NCI-H748 treated with DMSO at 0.1 percent for 48 hours (cell line): Measurements from ENCODE around the gene P2RY14.
"Not testable (repeated sequence)": the region's sequence is repeated elsewhere in the genome, so short reads cannot be mapped to it uniquely, and the experiment has no call there.

ENCODE experiments used
- DNase-seq: peaks from one replicate; lab custom pipeline; 2025; lab: John Stamatoyannopoulos, UW

P2RY14 gene

GRCh38 chr3:151259664-151260063 is 18.7 kb downstream of the P2RY14 start:
- DNase-seq: no peak

GRCh38 chr3:151256749-151257148 is 21.6 kb downstream of the P2RY14 start:
- no peak for DNase-seq

GRCh38 chr3:151248772-151249337 is 29.5 kb downstream of the P2RY14 start:
- DNase-seq: no peak

- not testable (repeated sequence) for DNase-seq
Observed at GRCh38 chr3:151242006-151242405, 36.3 kb downstream of the P2RY14 start.

- DNase-seq: no peak
Observed at GRCh38 chr3:151236736-151237135, 41.6 kb downstream of the P2RY14 start.

- DNase-seq: no peak
Observed at GRCh38 chr3:151236316-151236715, 42.0 kb downstream of the P2RY14 start.

- DNase-seq: no peak
Observed at GRCh38 chr3:151234825-151235224, 43.5 kb downstream of the P2RY14 start.

- DNase-seq: no peak
Observed at GRCh38 chr3:151232991-151233390, 45.4 kb downstream of the P2RY14 start.

GRCh38 chr3:151232403-151232802 is 45.9 kb downstream of the P2RY14 start:
- DNase-seq: not testable (repeated sequence)

- no peak for DNase-seq
Observed at GRCh38 chr3:151230646-151231045, 47.7 kb downstream of the P2RY14 start.

- DNase-seq: no peak
Observed at GRCh38 chr3:151228666-151229040, 49.7 kb downstream of the P2RY14 start.

GRCh38 chr3:151227807-151228665 is 50.3 kb downstream of the P2RY14 start:
- DNase-seq: peak; percentile 2

- no peak for DNase-seq
Observed at GRCh38 chr3:151227266-151227806, 51.0 kb downstream of the P2RY14 start.

GRCh38 chr3:151226825-151227224 is 51.5 kb downstream of the P2RY14 start:
- DNase-seq: no peak

GRCh38 chr3:151226088-151226563 is 52.2 kb downstream of the P2RY14 start:
- DNase-seq: no peak

GRCh38 chr3:151225040-151225975 is 53.0 kb downstream of the P2RY14 start:
- no peak for DNase-seq

- DNase-seq: no peak
Observed at GRCh38 chr3:151224268-151224866, 54.0 kb downstream of the P2RY14 start.

GRCh38 chr3:151219056-151219455 is 59.3 kb downstream of the P2RY14 start:
- no peak for DNase-seq

GRCh38 chr3:151218136-151218535 is 60.2 kb downstream of the P2RY14 start:
- no peak for DNase-seq

- DNase-seq: no peak
Observed at GRCh38 chr3:151216641-151217607, 61.4 kb downstream of the P2RY14 start.
